ENCODE results near the gene VIPAS39. TPM values are rescaled to one million over a fixed set of nuclear protein-coding genes. Genes with fewer than 3 reads are reported as not detected.
A peak's percentile ranks its signal among the peaks of the same experiment; 100 is the strongest.

The VIPAS39 gene
- polyA plus RNA-seq (2013) = 18.6 and 19.9 TPM in 2 replicates

DNA sequence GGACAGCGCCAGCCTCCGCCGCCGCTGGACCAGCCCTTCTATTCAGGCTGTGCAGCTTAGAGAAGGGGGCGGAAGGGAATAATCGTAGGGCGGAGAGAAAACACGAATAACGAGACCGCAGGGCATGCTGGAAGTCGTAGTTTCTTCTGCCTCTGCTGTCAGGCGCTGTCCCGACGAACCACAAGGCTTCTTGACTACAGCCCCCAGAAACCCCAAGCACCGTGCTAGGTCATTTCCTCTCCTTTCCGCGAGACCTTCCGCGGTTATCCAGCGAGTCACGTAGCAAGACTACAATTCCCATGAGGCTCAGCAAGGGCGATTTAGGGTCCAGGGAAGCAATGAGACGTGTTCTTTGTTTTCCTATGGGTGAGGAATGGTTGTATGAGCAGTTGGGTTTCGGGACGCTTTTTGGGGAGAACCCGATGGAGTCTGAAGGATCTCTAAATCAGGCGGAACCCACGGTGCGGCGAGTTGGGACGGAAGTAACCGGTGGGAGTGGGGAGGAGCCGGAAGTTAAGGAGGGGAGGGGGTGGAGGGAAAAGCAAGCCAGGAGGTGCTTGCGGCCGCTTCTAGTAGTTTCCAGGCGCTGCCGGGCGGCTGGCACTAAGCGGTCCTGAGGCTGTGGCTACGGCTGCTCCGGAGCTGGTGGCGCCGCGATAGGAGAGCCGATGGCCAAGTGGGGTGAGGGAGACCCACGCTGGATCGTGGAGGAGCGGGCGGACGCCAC, at the start of gene VIPAS39, which contains the start of gene AHSA1:
VIPAS39 (minus strand) TSS at position 80 of the 727 bp plus-strand sequence. CDS start 3,499 bp downstream, outside the sequence.
AHSA1 (plus strand) TSS at position 572 of the 727 bp plus-strand sequence; CDS start at position 669, 97 bp downstream.
- H3K4ac ChIP-seq (ENCODE audit: low read depth, low read length) = peak within 1 kb of the TSS; percentile 46
- H3K79me1 ChIP-seq (ENCODE audit: low read length) = peaks cover 9% of the 10 kb centered on the region
- no CpG with 5 or more reads among the region's 50 CpGs for WGBS (ENCODE audit: extremely low coverage, insufficient coverage, insufficient read length)
- H3K9ac ChIP-seq (ENCODE audit: low read length) = peak within 1 kb of the TSS; percentile 96
- H3K4me2 ChIP-seq (ENCODE audit: low read length) = peak within 1 kb of the TSS; percentile 90
- peak within 1 kb of the TSS; percentile 94 for H3K4me3 ChIP-seq (ENCODE audit: low read depth, low read length)
- H2AK5ac ChIP-seq (ENCODE audit: low read length) = peak within 1 kb of the TSS; percentile 16
- peak within 1 kb of the TSS; percentile 72 for H4K8ac ChIP-seq (ENCODE audit: low read depth, low read length)
- H3K36me3 ChIP-seq (ENCODE audit: control insufficient read depth in 1 of 2, insufficient read depth in 2 of 2, low read length in 2 of 2) = peaks cover 12 to 32% of the 10 kb centered on the region in 2 experiments
- H2AFZ ChIP-seq (ENCODE audit: insufficient read depth, low read length, poor library complexity) = peak within 1 kb of the TSS; percentile 50
- H2BK120ac ChIP-seq (ENCODE audit: insufficient read depth, low read length, poor library complexity) = peak within 1 kb of the TSS; percentile 27
- no peaks in the 10 kb centered on the region for H3K4me1 ChIP-seq (ENCODE audit: control insufficient read depth in 1 of 2, insufficient read depth in 2 of 2, low read length in 2 of 2)
- H3K18ac ChIP-seq (ENCODE audit: low read length) = peak within 1 kb of the TSS; percentile 71
- peak within 1 kb of the TSS; percentile 67 for H3K27ac ChIP-seq (ENCODE audit: low read depth, low read length)
- no peak within 1 kb of the TSS for H2BK12ac ChIP-seq (ENCODE audit: low read length)
- H4K91ac ChIP-seq (ENCODE audit: low read depth, low read length) = peak within 1 kb of the TSS; percentile 64
- peaks cover 8% of the 10 kb centered on the region for H3K79me2 ChIP-seq (ENCODE audit: control insufficient read depth, insufficient read depth, low read length, poor library complexity)
- peak within 1 kb of the TSS; percentile 73 for H2BK5ac ChIP-seq (ENCODE audit: low read depth, low read length, poor library complexity)
- H3K23ac ChIP-seq (ENCODE audit: low read length) = no peak within 1 kb of the TSS
- H3K27me3 ChIP-seq (ENCODE audit: insufficient read depth, low read length) = no peaks in the 10 kb centered on the region
- H4K12ac ChIP-seq (ENCODE audit: low read depth, low read length) = peak within 1 kb of the TSS; percentile 26
- no peaks in the 10 kb centered on the region for H3K9me3 ChIP-seq (ENCODE audit: insufficient read depth, low read depth, low read length)
- peak; percentile 98 for DNase-seq
- H3K14ac ChIP-seq (ENCODE audit: low read length) = peak within 1 kb of the TSS; percentile 75

DNA sequence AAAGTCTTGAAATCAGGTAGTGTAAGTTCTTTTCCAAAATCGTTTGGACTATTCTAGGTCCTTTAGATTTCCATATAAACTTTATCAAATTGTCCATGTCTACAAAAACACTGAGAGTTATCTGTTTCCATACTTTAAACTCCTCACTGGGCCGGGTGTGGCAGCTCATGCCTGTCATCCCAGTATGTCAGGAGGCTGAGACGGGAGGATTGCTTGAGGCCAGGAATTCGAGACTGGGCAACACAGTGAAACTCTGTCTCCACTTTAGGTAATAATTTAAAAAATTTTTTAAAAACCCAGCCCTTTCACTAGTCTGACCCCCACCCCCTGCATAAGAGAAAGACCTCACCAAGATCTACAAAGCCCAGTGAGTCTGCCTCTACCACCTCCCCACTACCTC, 47.6 kb upstream of the VIPAS39 start:
- Histone ChIP-seq H2AK5ac (ENCODE audit: low read length) (no peak overlapping the region), H4K8ac (ENCODE audit: low read depth, low read length) (no peak overlapping the region), H3K27ac (ENCODE audit: low read depth, low read length) (no peak overlapping the region), H3K36me3 (ENCODE audit: control insufficient read depth in 1 of 2, insufficient read depth in 2 of 2, low read length in 2 of 2) (peaks cover 4 to 5% of the 10 kb centered on the region in 2 experiments), H2AFZ (ENCODE audit: insufficient read depth, low read length, poor library complexity) (no peak overlapping the region), H2BK120ac (ENCODE audit: insufficient read depth, low read length, poor library complexity) (no peak overlapping the region), H3K27me3 (ENCODE audit: insufficient read depth, low read length) (no peaks in the 10 kb centered on the region), H3K23ac (ENCODE audit: low read length) (no peak overlapping the region), H3K9me3 (ENCODE audit: insufficient read depth, low read depth, low read length) (peaks cover 2% of the 10 kb centered on the region), H3K4me1 (ENCODE audit: control insufficient read depth in 1 of 2, insufficient read depth in 2 of 2, low read length in 2 of 2) (peaks cover 0 to 5% of the 10 kb centered on the region in 2 experiments), H3K18ac (ENCODE audit: low read length) (no peak overlapping the region), H3K9ac (ENCODE audit: low read length) (no peak overlapping the region), H3K4me3 (ENCODE audit: low read depth, low read length) (no peak overlapping the region), H3K79me1 (ENCODE audit: low read length) (peaks cover 2% of the 10 kb centered on the region), H2BK5ac (ENCODE audit: low read depth, low read length, poor library complexity) (no peak overlapping the region), H2BK12ac (ENCODE audit: low read length) (no peak overlapping the region), H3K79me2 (ENCODE audit: control insufficient read depth, insufficient read depth, low read length, poor library complexity) (no peaks in the 10 kb centered on the region), H3K4me2 (ENCODE audit: low read length) (no peak overlapping the region), H4K91ac (ENCODE audit: low read depth, low read length) (no peak overlapping the region), H3K14ac (ENCODE audit: low read length) (no peak overlapping the region), H4K12ac (ENCODE audit: low read depth, low read length) (no peak overlapping the region), H3K4ac (ENCODE audit: low read depth, low read length) (no peak overlapping the region)
- DNase-seq = peak; percentile 80 to 88
- WGBS (ENCODE audit: extremely low coverage, insufficient coverage, insufficient read length) = no CpG with 5 or more reads among the region's 4 CpGs

DNA sequence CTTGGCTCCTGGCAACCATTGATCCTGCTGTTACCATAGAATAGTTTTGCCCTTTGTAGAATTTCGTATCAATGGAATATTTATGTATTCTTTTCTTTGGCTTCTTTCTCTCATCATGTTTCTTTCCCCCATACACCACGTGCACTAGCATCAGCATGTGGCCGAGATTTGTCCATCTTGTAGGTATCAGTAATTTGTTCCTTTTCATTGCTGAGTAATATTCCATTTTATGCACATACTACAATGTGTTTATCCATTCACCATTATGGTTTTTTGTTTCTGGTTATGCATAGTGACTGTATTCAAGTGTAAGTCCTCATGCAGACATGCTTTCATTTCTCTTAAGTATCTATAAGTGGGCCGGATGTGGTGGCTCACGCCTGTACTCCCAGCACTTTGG, 45.7 kb upstream of the VIPAS39 start:
- peaks cover 2 to 9% of the 10 kb centered on the region in 2 experiments for H3K4me1 ChIP-seq (ENCODE audit: control insufficient read depth in 1 of 2, insufficient read depth in 2 of 2, low read length in 2 of 2)
- H2AFZ ChIP-seq (ENCODE audit: insufficient read depth, low read length, poor library complexity) = no peak overlapping the region
- no peak overlapping the region for H3K4me2 ChIP-seq (ENCODE audit: low read length)
- no peak overlapping the region for H3K18ac ChIP-seq (ENCODE audit: low read length)
- WGBS (ENCODE audit: extremely low coverage, insufficient coverage, insufficient read length) = no CpG with 5 or more reads among the region's 5 CpGs
- no peak for DNase-seq
- H3K9ac ChIP-seq (ENCODE audit: low read length) = no peak overlapping the region
- H2BK12ac ChIP-seq (ENCODE audit: low read length) = no peak overlapping the region
- no peak overlapping the region for H3K27ac ChIP-seq (ENCODE audit: low read depth, low read length)
- no peak overlapping the region for H2BK5ac ChIP-seq (ENCODE audit: low read depth, low read length, poor library complexity)
- peaks cover 6% of the 10 kb centered on the region for H3K9me3 ChIP-seq (ENCODE audit: insufficient read depth, low read depth, low read length)
- H3K79me2 ChIP-seq (ENCODE audit: control insufficient read depth, insufficient read depth, low read length, poor library complexity) = no peaks in the 10 kb centered on the region
- H3K23ac ChIP-seq (ENCODE audit: low read length) = no peak overlapping the region
- no peak overlapping the region for H4K12ac ChIP-seq (ENCODE audit: low read depth, low read length)
- no peak overlapping the region for H3K4me3 ChIP-seq (ENCODE audit: low read depth, low read length)
- no peak overlapping the region for H2BK120ac ChIP-seq (ENCODE audit: insufficient read depth, low read length, poor library complexity)
- peaks cover 2% of the 10 kb centered on the region for H3K79me1 ChIP-seq (ENCODE audit: low read length)
- no peak overlapping the region for H3K14ac ChIP-seq (ENCODE audit: low read length)
- H4K91ac ChIP-seq (ENCODE audit: low read depth, low read length) = no peak overlapping the region
- H2AK5ac ChIP-seq (ENCODE audit: low read length) = no peak overlapping the region
- peaks cover 4 to 5% of the 10 kb centered on the region in 2 experiments for H3K36me3 ChIP-seq (ENCODE audit: control insufficient read depth in 1 of 2, insufficient read depth in 2 of 2, low read length in 2 of 2)
- H3K27me3 ChIP-seq (ENCODE audit: insufficient read depth, low read length) = peaks cover 16% of the 10 kb centered on the region
- no peak overlapping the region for H3K4ac ChIP-seq (ENCODE audit: low read depth, low read length)
- H4K8ac ChIP-seq (ENCODE audit: low read depth, low read length) = no peak overlapping the region

DNA sequence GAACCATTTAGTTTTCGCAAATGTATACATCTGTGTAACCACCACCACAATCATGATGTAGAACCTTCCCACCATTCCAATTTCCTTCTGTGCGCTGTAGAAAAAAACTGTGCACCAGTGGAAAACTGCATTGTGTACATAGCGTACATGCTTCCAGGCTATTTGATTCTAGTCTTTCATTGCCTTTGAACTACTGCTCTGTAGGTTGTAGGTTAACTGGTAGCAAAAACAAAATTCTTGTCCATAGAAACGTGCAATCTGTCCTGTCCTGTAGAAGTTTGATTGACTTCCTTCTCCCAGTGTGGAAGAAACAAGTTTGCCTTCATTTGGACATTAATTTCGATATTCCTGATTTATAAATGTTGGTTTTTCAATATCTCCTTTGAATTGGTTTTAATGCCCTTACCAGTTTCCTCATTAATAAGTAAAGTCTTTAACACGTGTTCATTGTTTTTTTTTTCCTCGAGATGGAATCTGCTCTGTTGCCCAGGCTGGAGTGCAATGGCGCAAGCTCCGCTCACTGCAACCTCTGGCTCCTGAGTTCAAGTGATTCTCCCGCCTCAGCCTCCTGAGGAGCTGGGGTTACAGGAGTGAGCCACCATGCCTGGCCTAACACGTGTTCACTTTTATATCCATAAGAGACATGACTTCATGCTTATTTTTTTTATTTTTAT, 44.8 kb upstream of the VIPAS39 start:
- Histone ChIP-seq H3K79me1 (ENCODE audit: low read length) (no peaks in the 10 kb centered on the region), H3K4me3 (ENCODE audit: low read depth, low read length) (no peak overlapping the region), H4K91ac (ENCODE audit: low read depth, low read length) (no peak overlapping the region), H3K36me3 (ENCODE audit: control insufficient read depth in 1 of 2, insufficient read depth in 2 of 2, low read length in 2 of 2) (peaks cover 2 to 3% of the 10 kb centered on the region in 2 experiments), H2AFZ (ENCODE audit: insufficient read depth, low read length, poor library complexity) (no peak overlapping the region), H3K23ac (ENCODE audit: low read length) (no peak overlapping the region), H3K4ac (ENCODE audit: low read depth, low read length) (no peak overlapping the region), H2BK5ac (ENCODE audit: low read depth, low read length, poor library complexity) (no peak overlapping the region), H3K4me1 (ENCODE audit: control insufficient read depth in 1 of 2, insufficient read depth in 2 of 2, low read length in 2 of 2) (peaks cover 6 to 10% of the 10 kb centered on the region in 2 experiments), H3K9ac (ENCODE audit: low read length) (no peak overlapping the region), H4K12ac (ENCODE audit: low read depth, low read length) (no peak overlapping the region), H3K79me2 (ENCODE audit: control insufficient read depth, insufficient read depth, low read length, poor library complexity) (no peaks in the 10 kb centered on the region), H2AK5ac (ENCODE audit: low read length) (no peak overlapping the region), H4K8ac (ENCODE audit: low read depth, low read length) (no peak overlapping the region), H3K14ac (ENCODE audit: low read length) (no peak overlapping the region), H3K27ac (ENCODE audit: low read depth, low read length) (no peak overlapping the region), H2BK120ac (ENCODE audit: insufficient read depth, low read length, poor library complexity) (no peak overlapping the region), H3K27me3 (ENCODE audit: insufficient read depth, low read length) (peaks cover 21% of the 10 kb centered on the region), H2BK12ac (ENCODE audit: low read length) (no peak overlapping the region), H3K4me2 (ENCODE audit: low read length) (no peak overlapping the region), H3K18ac (ENCODE audit: low read length) (no peak overlapping the region), H3K9me3 (ENCODE audit: insufficient read depth, low read depth, low read length) (peaks cover 9% of the 10 kb centered on the region)
- peak; percentile 63 to 88 for DNase-seq
- WGBS (ENCODE audit: extremely low coverage, insufficient coverage, insufficient read length) = no CpG with 5 or more reads among the region's 11 CpGs
